ENCODE data around the gene FAHD2B. TPM values are rescaled to one million over a fixed set of nuclear protein-coding genes. Genes with fewer than 3 reads are reported as not detected.
"Not testable (repeated sequence)": the region's sequence is repeated elsewhere in the genome, so short reads cannot be mapped to it uniquely, and the experiment has no call there.

Gene FAHD2B, protein sequence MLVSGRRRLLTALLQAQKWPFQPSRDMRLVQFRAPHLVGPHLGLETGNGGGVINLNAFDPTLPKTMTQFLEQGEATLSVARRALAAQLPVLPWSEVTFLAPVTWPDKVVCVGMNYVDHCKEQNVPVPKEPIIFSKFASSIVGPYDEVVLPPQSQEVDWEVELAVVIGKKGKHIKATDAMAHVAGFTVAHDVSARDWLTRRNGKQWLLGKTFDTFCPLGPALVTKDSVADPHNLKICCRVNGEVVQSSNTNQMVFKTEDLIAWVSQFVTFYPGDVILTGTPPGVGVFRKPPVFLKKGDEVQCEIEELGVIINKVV
- total RNA-seq (2016; rRNA removed; fragmentation: Illumina TruSeq; extraction: Trizol) = 6.4 and 7.2 TPM in 2 replicates
- total RNA-seq (2016; cell fraction: cytosol; rRNA removed; fragmentation: Illumina TruSeq; extraction: Trizol; ENCODE audit: low read depth) = 1.9 and 2.1 TPM in 2 replicates
- 7.4 and 7.7 TPM in 2 replicates for total RNA-seq (2016; cell fraction: insoluble cytoplasmic fraction; rRNA removed; fragmentation: Illumina TruSeq; extraction: Trizol)
- 2.3 and 2.8 TPM in 2 replicates for total RNA-seq (2016; cell fraction: membrane; rRNA removed; fragmentation: Illumina TruSeq; extraction: Trizol)
- 4.9 TPM in 2 replicates for total RNA-seq (2016; cell fraction: nucleus; rRNA removed; fragmentation: Illumina TruSeq; extraction: Trizol)
- 6.7 and 11.9 TPM in 2 replicates for polyA plus RNA-seq (2011; rRNA removed)
- 9.6 TPM in 2 replicates for polyA plus RNA-seq (2011; cell fraction: cytosol; rRNA removed)
- 24.2 and 27.2 TPM in 2 replicates for polyA plus RNA-seq (2011; cell fraction: nucleus; rRNA removed)
- polyA plus RNA-seq (2012) = 8.4 and 8.7 TPM in 2 replicates
- 2.7 and 3.4 TPM in 2 replicates for polyA plus RNA-seq (2016; cell fraction: cytosol; fragmentation: Illumina TruSeq; extraction: Trizol; ENCODE audit: low read depth)
- 9.2 and 9.7 TPM in 2 replicates for polyA plus RNA-seq (2016; cell fraction: insoluble cytoplasmic fraction; fragmentation: Illumina TruSeq; extraction: Trizol; ENCODE audit: low read depth)
- 2.9 and 3.7 TPM in 2 replicates for polyA plus RNA-seq (2016; cell fraction: membrane; fragmentation: Illumina TruSeq; extraction: Trizol; ENCODE audit: low read depth)
- 11.3 and 15.3 TPM in 2 replicates for polyA plus RNA-seq (2016; cell fraction: nucleus; fragmentation: Illumina TruSeq; extraction: Trizol; ENCODE audit: insufficient read depth, low read depth)
- polyA minus RNA-seq (2011; rRNA and poly(A)+ RNA removed; ENCODE audit: low replicate concordance) = 15.1 and 27.7 TPM in 2 replicates
- 3.5 and 6.2 TPM in 2 replicates for polyA minus RNA-seq (2011; cell fraction: cytosol; rRNA and poly(A)+ RNA removed)
- polyA minus RNA-seq (2011; cell fraction: nucleus; rRNA and poly(A)+ RNA removed) = 10.6 and 10.7 TPM in 2 replicates
- percentile 46 among the genes with signal in this experiment for Bru-seq, nascent RNA
- percentile 34 among the genes with signal in this experiment for BruChase-seq, experiment 1, labeled RNA remaining after a 6-hour chase
- percentile 40 among the genes with signal in this experiment for BruChase-seq, experiment 2, labeled RNA remaining after a 2-hour chase
- long read RNA-seq, experiment 1, partial matches to known transcripts = 1 of 6 reads
- long read RNA-seq, experiment 1, other reads (novel, unspliced or antisense) = 0 of 6 reads
- long read RNA-seq, experiment 2, transcript FAHD2B-202 (9 exons, 1,388 nt) = major isoform, 10 of 20 reads
- long read RNA-seq, experiment 2, partial matches to known transcripts = 2 of 20 reads
- long read RNA-seq, experiment 2, other reads (novel, unspliced or antisense) = 7 of 20 reads

DNA sequence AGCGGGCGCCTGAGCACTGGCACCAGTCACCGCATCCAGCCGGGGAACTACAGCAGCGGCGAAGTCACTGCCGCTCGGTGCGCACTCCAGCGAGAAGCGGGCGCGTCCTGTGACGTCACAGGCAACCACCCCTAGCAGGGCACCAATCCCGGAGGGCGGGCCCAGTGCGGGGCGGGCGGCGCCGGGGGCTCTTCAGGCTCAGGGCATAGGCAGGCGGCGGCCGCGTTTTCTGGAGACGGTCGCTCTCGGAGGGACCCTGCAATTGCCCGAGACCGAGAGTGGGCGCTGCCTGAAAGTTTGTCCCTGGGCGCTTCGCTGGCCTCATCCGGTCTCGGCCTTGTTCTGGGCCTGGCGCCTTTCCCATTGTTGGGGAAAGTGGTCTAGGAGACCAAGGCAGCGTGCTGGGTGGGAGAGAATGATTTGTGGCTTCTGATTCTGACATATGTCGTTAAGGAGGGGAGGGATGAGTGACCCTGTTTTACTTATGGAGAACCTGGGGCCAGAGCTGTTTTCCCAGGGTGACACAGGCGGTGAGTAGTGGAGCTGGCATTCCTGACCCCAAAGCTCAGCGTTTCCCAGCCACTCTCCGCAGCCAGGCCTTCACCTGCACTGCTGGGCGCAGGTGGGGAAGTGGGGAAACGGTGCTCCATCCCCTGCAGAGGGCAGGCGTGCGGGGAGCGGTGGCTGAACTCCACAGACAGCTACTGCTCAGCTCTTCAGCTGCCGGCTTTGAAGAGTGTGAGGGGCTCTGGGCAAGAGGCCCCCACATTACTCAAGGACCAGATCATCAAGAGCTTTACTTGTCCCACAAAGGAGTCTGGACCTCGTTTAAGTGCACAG is at the start of gene FAHD2B:
Gene FAHD2B (minus strand): TSS at position 111 of the 840 bp plus-strand sequence. CDS start 3,176 bp downstream, outside the sequence.
- CTCF ChIA-PET (ENCODE audit: low intra/inter-chr PET ratio, low total read pairs) = not testable (repeated sequence)

More for the DNA sequence above, at the start of gene FAHD2B:
- BruUV-seq (replicated peaks) = TSS peak; percentile 82
- H3K79me2 ChIP-seq (ENCODE audit: insufficient read depth, low read length); in situ Hi-C loops (cut with HindIII; ENCODE audit: extremely low pct_ligation_motif_present, low pct_unique_long_range_greater_than_20kb); FAIRE-seq; H3K9me3 ChIP-seq (ENCODE audit: low read length); H4K20me1 ChIP-seq (ENCODE audit: insufficient read depth, low read length); H3K36me3 ChIP-seq (replicated peaks in 1 of 2; ENCODE audit: control insufficient read depth in 1 of 2, insufficient read depth in 2 of 2, low read length in 2 of 2); H3K4me1 ChIP-seq (ENCODE audit: insufficient read depth, low read length); H3K9ac ChIP-seq (ENCODE audit: insufficient read depth, low read depth, low read length); intact Hi-C loops (cut with micrococcal nuclease; ENCODE audit: unreplicated experiment); H3K27ac ChIP-seq (ENCODE audit: extremely low read length, insufficient read depth, low read length); H3K27me3 ChIP-seq (ENCODE audit: control insufficient read depth in 1 of 2, insufficient read depth in 2 of 2, low read length in 2 of 2); POLR2A ChIA-PET; H2AFZ ChIP-seq (ENCODE audit: low read length): not testable (repeated sequence)
- Histone ChIP-seq H3K4me3 (replicated peaks in 1 of 3; ENCODE audit: insufficient read depth in 1 of 3, low read depth in 2 of 3, low read length in 3 of 3) (peak within 1 kb of the TSS in 2 of 3 experiments; percentile 38 to 60; a peak in 5 of 6 replicates), H3K4me2 (ENCODE audit: low read depth, low read length) (peak within 1 kb of the TSS; percentile 81)
- WGBS (ENCODE audit: low lambda C conversion rate) = 53% methylated on average over 20 of the region's 48 CpGs
- peak; percentile 85 for ATAC-seq
- TF ChIP-seq ZFX (CRISPR knock-in tag; IDR thresholded peaks at IDR 0.05; ENCODE audit: low read depth) (peak; percentile 50; the same call in 1 of the 2 replicates), RFXAP (CRISPR knock-in tag; IDR thresholded peaks at IDR 0.05; ENCODE audit: borderline replicate concordance) (0 out of 2 replicates have a peak, but pooled peaks have one; percentile 25), YEATS4 (CRISPR knock-in tag; IDR thresholded peaks at IDR 0.05; ENCODE audit: borderline replicate concordance) (0 out of 2 replicates have a peak, but pooled peaks have one; percentile 21)
- TF ChIP-seq, protein P1, sequence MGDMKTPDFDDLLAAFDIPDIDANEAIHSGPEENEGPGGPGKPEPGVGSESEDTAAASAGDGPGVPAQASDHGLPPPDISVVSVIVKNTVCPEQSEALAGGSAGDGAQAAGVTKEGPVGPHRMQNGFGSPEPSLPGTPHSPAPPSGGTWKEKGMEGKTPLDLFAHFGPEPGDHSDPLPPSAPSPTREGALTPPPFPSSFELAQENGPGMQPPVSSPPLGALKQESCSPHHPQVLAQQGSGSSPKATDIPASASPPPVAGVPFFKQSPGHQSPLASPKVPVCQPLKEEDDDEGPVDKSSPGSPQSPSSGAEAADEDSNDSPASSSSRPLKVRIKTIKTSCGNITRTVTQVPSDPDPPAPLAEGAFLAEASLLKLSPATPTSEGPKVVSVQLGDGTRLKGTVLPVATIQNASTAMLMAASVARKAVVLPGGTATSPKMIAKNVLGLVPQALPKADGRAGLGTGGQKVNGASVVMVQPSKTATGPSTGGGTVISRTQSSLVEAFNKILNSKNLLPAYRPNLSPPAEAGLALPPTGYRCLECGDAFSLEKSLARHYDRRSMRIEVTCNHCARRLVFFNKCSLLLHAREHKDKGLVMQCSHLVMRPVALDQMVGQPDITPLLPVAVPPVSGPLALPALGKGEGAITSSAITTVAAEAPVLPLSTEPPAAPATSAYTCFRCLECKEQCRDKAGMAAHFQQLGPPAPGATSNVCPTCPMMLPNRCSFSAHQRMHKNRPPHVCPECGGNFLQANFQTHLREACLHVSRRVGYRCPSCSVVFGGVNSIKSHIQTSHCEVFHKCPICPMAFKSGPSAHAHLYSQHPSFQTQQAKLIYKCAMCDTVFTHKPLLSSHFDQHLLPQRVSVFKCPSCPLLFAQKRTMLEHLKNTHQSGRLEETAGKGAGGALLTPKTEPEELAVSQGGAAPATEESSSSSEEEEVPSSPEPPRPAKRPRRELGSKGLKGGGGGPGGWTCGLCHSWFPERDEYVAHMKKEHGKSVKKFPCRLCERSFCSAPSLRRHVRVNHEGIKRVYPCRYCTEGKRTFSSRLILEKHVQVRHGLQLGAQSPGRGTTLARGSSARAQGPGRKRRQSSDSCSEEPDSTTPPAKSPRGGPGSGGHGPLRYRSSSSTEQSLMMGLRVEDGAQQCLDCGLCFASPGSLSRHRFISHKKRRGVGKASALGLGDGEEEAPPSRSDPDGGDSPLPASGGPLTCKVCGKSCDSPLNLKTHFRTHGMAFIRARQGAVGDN (CRISPR knock-in tag; IDR thresholded peaks at IDR 0.05) = peak; percentile 42
- TF ChIP-seq, protein P2, sequence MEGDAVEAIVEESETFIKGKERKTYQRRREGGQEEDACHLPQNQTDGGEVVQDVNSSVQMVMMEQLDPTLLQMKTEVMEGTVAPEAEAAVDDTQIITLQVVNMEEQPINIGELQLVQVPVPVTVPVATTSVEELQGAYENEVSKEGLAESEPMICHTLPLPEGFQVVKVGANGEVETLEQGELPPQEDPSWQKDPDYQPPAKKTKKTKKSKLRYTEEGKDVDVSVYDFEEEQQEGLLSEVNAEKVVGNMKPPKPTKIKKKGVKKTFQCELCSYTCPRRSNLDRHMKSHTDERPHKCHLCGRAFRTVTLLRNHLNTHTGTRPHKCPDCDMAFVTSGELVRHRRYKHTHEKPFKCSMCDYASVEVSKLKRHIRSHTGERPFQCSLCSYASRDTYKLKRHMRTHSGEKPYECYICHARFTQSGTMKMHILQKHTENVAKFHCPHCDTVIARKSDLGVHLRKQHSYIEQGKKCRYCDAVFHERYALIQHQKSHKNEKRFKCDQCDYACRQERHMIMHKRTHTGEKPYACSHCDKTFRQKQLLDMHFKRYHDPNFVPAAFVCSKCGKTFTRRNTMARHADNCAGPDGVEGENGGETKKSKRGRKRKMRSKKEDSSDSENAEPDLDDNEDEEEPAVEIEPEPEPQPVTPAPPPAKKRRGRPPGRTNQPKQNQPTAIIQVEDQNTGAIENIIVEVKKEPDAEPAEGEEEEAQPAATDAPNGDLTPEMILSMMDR (CRISPR knock-in tag; IDR thresholded peaks at IDR 0.05) = peak; percentile 36
- DNase-seq (ENCODE audit: low spot score) = peak; percentile 30

Measured in HepG2 (cell line).